H1 (cell line): ENCODE data around the gene POLRMT. TPM values are rescaled to one million over a fixed set of nuclear protein-coding genes. Genes with fewer than 3 reads are reported as not detected.

ENCODE experiments used
- polyA plus RNA-seq, 7 experiments: library from polyadenylated mRNA; depleted of rRNA in 3 of 7; stranded (reverse) in 5 of 7; unstranded in 2 of 7; fragments of >200 nt in 5 of 7; fragments of 200-250 nt in 2 of 7; gene quantifications; 1 replicate in 5 of 7; 2 replicates in 1 of 7; 4 replicates in 1 of 7; pipeline versions ENCODE4 v1.2.1 to v1.2.3, GENCODE V29; 2011 to 2013; ENCODE audit warnings: missing spikeins in 2 of 7, mixed read lengths in 2 of 7
- total RNA-seq: library from RNA; stranded (reverse); fragmentation: NEBNext Ultra II Directional; extraction: Animal tissue kit (Norgen Biotek cat#: 25700); gene quantifications from 2 replicates; pipeline ENCODE4 v1.2.1, GENCODE V29; 2021

POLRMT gene
- total and polyA plus RNA-seq, 2 of the 8 experiments (the other 6 are each of a cell fraction or from before 2014, with no cell fraction given), result 93.0 to 111 TPM

Other genes starting within 250 kb of the POLRMT start
- 6.3 and 6.6 TPM in 2 replicates for gene C2CD4C, start 224.4 kb downstream of the POLRMT start, total RNA-seq
- gene C2CD4C, start 224.4 kb downstream of the POLRMT start, polyA plus RNA-seq (2011; rRNA removed), result 3.8 and 7.8 TPM in 2 replicates
- 3.5 and 4.4 TPM in 2 replicates for gene SHC2, start 172.5 kb downstream of the POLRMT start, total RNA-seq
- 7.3 and 11.3 TPM in 2 replicates for gene SHC2, start 172.5 kb downstream of the POLRMT start, polyA plus RNA-seq (2011; rRNA removed)
- gene MADCAM1, start 137.1 kb downstream of the POLRMT start, total RNA-seq, result 3.0 and 3.1 TPM in 2 replicates
- 2.3 and 5.3 TPM in 2 replicates for gene MADCAM1, start 137.1 kb downstream of the POLRMT start, polyA plus RNA-seq (2011; rRNA removed)
- gene TPGS1, start 126.0 kb downstream of the POLRMT start, total RNA-seq, result 9.1 and 10.2 TPM in 2 replicates
- gene TPGS1, start 126.0 kb downstream of the POLRMT start, polyA plus RNA-seq (2011; rRNA removed), result 10.6 and 11.8 TPM in 2 replicates
- 129 and 133 TPM in 2 replicates for gene CDC34, start 101.8 kb downstream of the POLRMT start, total RNA-seq
- 95.9 and 152 TPM in 2 replicates for gene CDC34, start 101.8 kb downstream of the POLRMT start, polyA plus RNA-seq (2011; rRNA removed)
- gene GZMM, start 89.5 kb downstream of the POLRMT start, total RNA-seq, result 0.32 and 0.59 TPM in 2 replicates
- 0.09 and 0.19 TPM in 2 replicates for gene GZMM, start 89.5 kb downstream of the POLRMT start, polyA plus RNA-seq (2011; rRNA removed)
- 726 and 743 TPM in 2 replicates for gene BSG, start 60.9 kb downstream of the POLRMT start, total RNA-seq
- 1,055 and 1,381 TPM in 2 replicates for gene BSG, start 60.9 kb downstream of the POLRMT start, polyA plus RNA-seq (2011; rRNA removed)
- gene HCN2, start 43.7 kb downstream of the POLRMT start, total RNA-seq, result 3.6 and 4.0 TPM in 2 replicates
- gene HCN2, start 43.7 kb downstream of the POLRMT start, polyA plus RNA-seq (2011; rRNA removed), result 1.0 and 1.9 TPM in 2 replicates
- 1.7 and 1.9 TPM in 2 replicates for gene FGF22, start 6.3 kb upstream of the POLRMT start, total RNA-seq
- 0.44 and 0.99 TPM in 2 replicates for gene FGF22, start 6.3 kb upstream of the POLRMT start, polyA plus RNA-seq (2011; rRNA removed)
- 64.7 and 68.0 TPM in 2 replicates for gene RNF126, start 29.7 kb upstream of the POLRMT start, total RNA-seq
- gene RNF126, start 29.7 kb upstream of the POLRMT start, polyA plus RNA-seq (2011; rRNA removed), result 21.8 and 56.5 TPM in 2 replicates
- gene FSTL3, start 42.9 kb upstream of the POLRMT start, total RNA-seq, result 7.5 and 8.1 TPM in 2 replicates
- 11.8 and 18.4 TPM in 2 replicates for gene FSTL3, start 42.9 kb upstream of the POLRMT start, polyA plus RNA-seq (2011; rRNA removed)
- gene PRSS57, start 61.9 kb upstream of the POLRMT start, total RNA-seq, result not detected in 2 replicates
- 0.09 TPM in 1 of 2 replicates, not detected in the other for gene PRSS57, start 61.9 kb upstream of the POLRMT start, polyA plus RNA-seq (2011; rRNA removed)
- gene PALM, start 75.4 kb upstream of the POLRMT start, total RNA-seq, result 16.5 TPM in 2 replicates
- 5.7 and 13.0 TPM in 2 replicates for gene PALM, start 75.4 kb upstream of the POLRMT start, polyA plus RNA-seq (2011; rRNA removed)
- 0.43 and 0.54 TPM in 2 replicates for gene MISP, start 117.6 kb upstream of the POLRMT start, total RNA-seq
- 0.45 and 0.52 TPM in 2 replicates for gene MISP, start 117.6 kb upstream of the POLRMT start, polyA plus RNA-seq (2011; rRNA removed)
- 873 and 888 TPM in 2 replicates for gene PTBP1, start 163.9 kb upstream of the POLRMT start, total RNA-seq
- gene PTBP1, start 163.9 kb upstream of the POLRMT start, polyA plus RNA-seq (2011; rRNA removed), result 528 and 645 TPM in 2 replicates
- gene PLPPR3, start 188.4 kb upstream of the POLRMT start, total RNA-seq, result 66.2 and 71.7 TPM in 2 replicates
- 76.4 and 109 TPM in 2 replicates for gene PLPPR3, start 188.4 kb upstream of the POLRMT start, polyA plus RNA-seq (2011; rRNA removed)
- 0.80 and 1.7 TPM in 2 replicates for gene AZU1, start 194.3 kb upstream of the POLRMT start, total RNA-seq
- 1.3 and 2.7 TPM in 2 replicates for gene AZU1, start 194.3 kb upstream of the POLRMT start, polyA plus RNA-seq (2011; rRNA removed)
- 0.39 and 0.42 TPM in 2 replicates for gene PRTN3, start 207.5 kb upstream of the POLRMT start, total RNA-seq
- 2.1 and 3.1 TPM in 2 replicates for gene PRTN3, start 207.5 kb upstream of the POLRMT start, polyA plus RNA-seq (2011; rRNA removed)
- not detected in 2 replicates for gene ELANE, start 218.8 kb upstream of the POLRMT start, total RNA-seq
- not detected in 2 replicates for gene ELANE, start 218.8 kb upstream of the POLRMT start, polyA plus RNA-seq (2011; rRNA removed)
- 1.7 TPM in 2 replicates for gene CFD, start 226.1 kb upstream of the POLRMT start, total RNA-seq
- 2.8 and 4.6 TPM in 2 replicates for gene CFD, start 226.1 kb upstream of the POLRMT start, polyA plus RNA-seq (2011; rRNA removed)